Liver (tissue), 9 donors: Measurements from ENCODE around the gene NFYC. TPM values are rescaled to one million over a fixed set of nuclear protein-coding genes. Genes with fewer than 3 reads are reported as not detected.

Experiments used
- DNase-seq: peaks from one replicate; pipeline ENCODE4 v3.0.0-alpha.2; 2017; ENCODE audit warnings: low spot score
- H3K27ac ChIP-seq, 2 donors: one replicate each; pipeline ENCODE4 v1.7.0; 2013; ENCODE audit warnings: inconsistent platforms in 2 of 2, low read length in 2 of 2, control low read depth in 1 of 2, low read depth in 1 of 2, mild to moderate bottlenecking in 1 of 2
- H3K27me3 ChIP-seq, 4 donors: one replicate each; pipeline versions ENCODE4 v1.6.1 to v1.7.0; 2013; ENCODE audit warnings: low read length in 3 of 4, inconsistent platforms in 1 of 4, mild to moderate bottlenecking in 1 of 4, moderate library complexity in 1 of 4; ENCODE audit not compliant: control insufficient read depth in 4 of 4, insufficient read depth in 4 of 4
- H3K36me3 ChIP-seq, 4 donors: one replicate each; pipeline versions ENCODE4 v1.6.1 to v1.7.0; 2013; ENCODE audit warnings: low read length in 3 of 4, mild to moderate bottlenecking in 3 of 4, low read depth in 1 of 4, moderate library complexity in 1 of 4; ENCODE audit not compliant: control insufficient read depth in 4 of 4, insufficient read depth in 3 of 4
- H3K4me1 ChIP-seq, 4 donors: one replicate each; pipeline versions ENCODE4 v1.6.1 to v1.7.0; 2013; ENCODE audit warnings: low read length in 3 of 4, mild to moderate bottlenecking in 3 of 4, moderate library complexity in 1 of 4; ENCODE audit not compliant: control insufficient read depth in 4 of 4, insufficient read depth in 4 of 4
- H3K4me3 ChIP-seq, 3 donors: one replicate each; pipeline versions ENCODE4 v1.6.1 to v1.7.0; 2013; ENCODE audit warnings: low read length in 3 of 3, control low read depth in 1 of 3, low read depth in 1 of 3, mild to moderate bottlenecking in 1 of 3
- H3K9ac ChIP-seq, 2 donors: one replicate each; pipeline ENCODE4 v1.7.0; 2013; ENCODE audit warnings: low read length in 2 of 2, mild to moderate bottlenecking in 2 of 2, moderate library complexity in 2 of 2, control low read depth in 1 of 2, low read depth in 1 of 2
- H3K9me3 ChIP-seq, 4 donors: one replicate each; pipeline versions ENCODE4 v1.6.1 to v1.7.0; 2013; ENCODE audit warnings: low read length in 3 of 4; ENCODE audit not compliant: control insufficient read depth in 4 of 4
- EGR1 ChIP-seq, 2 donors: IDR thresholded peaks; 2 replicates each; pipeline ENCODE4 v1.6.1; 2016 to 2018; ENCODE audit warnings: antibody characterized with exemption in 2 of 2, low read depth in 2 of 2
- GABPA ChIP-seq, 2 donors: IDR thresholded peaks in 1 of 2; conservative IDR thresholded peaks in 1 of 2; 2 replicates each; pipeline ENCODE4 v1.6.1; 2016; ENCODE audit warnings: antibody characterized with exemption in 2 of 2, mild to moderate bottlenecking in 1 of 2, moderate library complexity in 1 of 2
- HNF4A ChIP-seq, 2 donors: conservative IDR thresholded peaks; 2 replicates each; pipeline ENCODE4 v1.6.1; 2016; ENCODE audit warnings: antibody characterized with exemption in 2 of 2, mild to moderate bottlenecking in 2 of 2
- JUND ChIP-seq, 2 donors: IDR thresholded peaks; 2 replicates each; pipeline ENCODE4 v1.6.1; 2016; ENCODE audit warnings: antibody characterized with exemption in 2 of 2
- NR2F2 ChIP-seq: IDR thresholded peaks from 2 replicates; pipeline ENCODE4 v1.6.1; 2016; ENCODE audit warnings: antibody characterized with exemption
- RAD21 ChIP-seq, 2 donors: IDR thresholded peaks; 2 replicates each; pipeline ENCODE4 v1.6.1; 2016; ENCODE audit warnings: antibody characterized with exemption in 2 of 2, mild to moderate bottlenecking in 2 of 2
- RXRA ChIP-seq, 2 donors: IDR thresholded peaks; 2 replicates each; pipeline ENCODE4 v1.6.1; 2017 to 2018; ENCODE audit warnings: antibody characterized with exemption in 2 of 2, mild to moderate bottlenecking in 1 of 2
- SP1 ChIP-seq: IDR thresholded peaks from 2 replicates; pipeline ENCODE4 v1.6.1; 2018; ENCODE audit warnings: antibody characterized with exemption, mild to moderate bottlenecking
- TAF1 ChIP-seq: conservative IDR thresholded peaks from 2 replicates; pipeline ENCODE4 v1.6.1; 2016; ENCODE audit warnings: antibody characterized with exemption, mild to moderate bottlenecking
- YY1 ChIP-seq: IDR thresholded peaks from 2 replicates; pipeline ENCODE4 v1.6.1; 2016; ENCODE audit warnings: antibody characterized with exemption, mild to moderate bottlenecking
- WGBS: extraction: QIAGEN DNeasy Blood & Tissue Kit; methylation state at CpG from one replicate; pipeline ENCODE4 v1.1.7; 2013; 5-methylcytosine and 5-hydroxymethylcytosine counted together
- polyA plus RNA-seq, 2 donors: library from polyadenylated mRNA; stranded (reverse) in 1 of 2; unstranded in 1 of 2; fragments of 200-250 nt in 1 of 2; fragments of >200 nt in 1 of 2; fragmentation: Nextera tagmentation in 1 of 2; extraction: Ambion mirVana in 1 of 2; gene quantifications; one replicate each; pipeline versions ENCODE4 v1.2.1 to v1.2.3, GENCODE V29; 2013 to 2015
- total RNA-seq, 2 donors: library from RNA; depleted of rRNA; stranded (reverse); fragments of >200 nt; gene quantifications; one replicate each; pipeline ENCODE4 v1.2.3, GENCODE V29; 2014
- TF ChIP-seq, protein P1 (sequence below): IDR thresholded peaks from 2 replicates; pipeline ENCODE4 v1.6.1; 2016; ENCODE audit warnings: antibody characterized with exemption, mild to moderate bottlenecking
- TF ChIP-seq, protein P2 (sequence below): IDR thresholded peaks from 2 replicates; pipeline ENCODE4 v1.6.1; 2016; ENCODE audit warnings: antibody characterized with exemption
- TF ChIP-seq, protein P3 (sequence below): fragments of 150-350 bp; IDR thresholded peaks from 2 replicates; pipeline ENCODE4 v1.5.1; 2017; ENCODE audit warnings: improper control_type of control experiment, low read depth, low read length; ENCODE audit not compliant: missing input control
- TF ChIP-seq, protein P4 (sequence below): IDR thresholded peaks from 2 replicates; pipeline ENCODE4 v1.6.1; 2016; ENCODE audit warnings: antibody characterized with exemption
- donor health status: healthy.
- donor health status: healthy.
- donor health status: healthy.
- donor health status: healthy.
- donor health status: healthy.

NFYC gene
- total and polyA plus RNA-seq, 4 donors, result 18.3 to 28.1 (median 26.8) TPM

DNA sequence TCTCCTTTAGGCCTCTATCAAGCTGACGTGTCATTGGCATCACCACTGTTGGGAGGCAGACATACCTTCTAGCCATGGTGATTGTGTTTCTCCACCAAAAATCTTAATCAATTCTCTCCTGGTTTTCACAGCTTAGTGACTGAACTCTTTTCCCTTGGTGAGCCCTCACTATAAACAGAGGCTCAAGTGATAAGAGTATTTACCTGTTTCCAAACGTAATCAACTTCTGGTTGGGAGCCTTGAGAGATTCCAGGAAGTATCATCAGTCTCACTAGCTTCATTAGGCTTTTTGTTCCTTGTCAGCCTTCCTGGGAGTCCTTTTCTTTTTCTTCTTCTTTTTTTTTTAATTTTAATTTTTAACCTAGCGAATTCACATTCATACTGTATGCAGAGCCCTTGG, 58.3 kb downstream of the NFYC start:
- Histone ChIP-seq H3K4me1 (peaks cover 1 to 51% (median 33%) of the 10 kb centered on the region in 4 donors), H3K4me3 (no peak overlapping the region), H3K36me3 (peaks cover 3 to 38% (median 20%) of the 10 kb centered on the region in 4 donors), H3K27ac (peak overlapping the region; percentile 38 to 64), H3K9ac (no peak overlapping the region), H3K27me3 (no peaks in the 10 kb centered on the region), H3K9me3 (no peaks in the 10 kb centered on the region)
- TF ChIP-seq, protein P1, sequence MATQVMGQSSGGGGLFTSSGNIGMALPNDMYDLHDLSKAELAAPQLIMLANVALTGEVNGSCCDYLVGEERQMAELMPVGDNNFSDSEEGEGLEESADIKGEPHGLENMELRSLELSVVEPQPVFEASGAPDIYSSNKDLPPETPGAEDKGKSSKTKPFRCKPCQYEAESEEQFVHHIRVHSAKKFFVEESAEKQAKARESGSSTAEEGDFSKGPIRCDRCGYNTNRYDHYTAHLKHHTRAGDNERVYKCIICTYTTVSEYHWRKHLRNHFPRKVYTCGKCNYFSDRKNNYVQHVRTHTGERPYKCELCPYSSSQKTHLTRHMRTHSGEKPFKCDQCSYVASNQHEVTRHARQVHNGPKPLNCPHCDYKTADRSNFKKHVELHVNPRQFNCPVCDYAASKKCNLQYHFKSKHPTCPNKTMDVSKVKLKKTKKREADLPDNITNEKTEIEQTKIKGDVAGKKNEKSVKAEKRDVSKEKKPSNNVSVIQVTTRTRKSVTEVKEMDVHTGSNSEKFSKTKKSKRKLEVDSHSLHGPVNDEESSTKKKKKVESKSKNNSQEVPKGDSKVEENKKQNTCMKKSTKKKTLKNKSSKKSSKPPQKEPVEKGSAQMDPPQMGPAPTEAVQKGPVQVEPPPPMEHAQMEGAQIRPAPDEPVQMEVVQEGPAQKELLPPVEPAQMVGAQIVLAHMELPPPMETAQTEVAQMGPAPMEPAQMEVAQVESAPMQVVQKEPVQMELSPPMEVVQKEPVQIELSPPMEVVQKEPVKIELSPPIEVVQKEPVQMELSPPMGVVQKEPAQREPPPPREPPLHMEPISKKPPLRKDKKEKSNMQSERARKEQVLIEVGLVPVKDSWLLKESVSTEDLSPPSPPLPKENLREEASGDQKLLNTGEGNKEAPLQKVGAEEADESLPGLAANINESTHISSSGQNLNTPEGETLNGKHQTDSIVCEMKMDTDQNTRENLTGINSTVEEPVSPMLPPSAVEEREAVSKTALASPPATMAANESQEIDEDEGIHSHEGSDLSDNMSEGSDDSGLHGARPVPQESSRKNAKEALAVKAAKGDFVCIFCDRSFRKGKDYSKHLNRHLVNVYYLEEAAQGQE, result no peak
- TF ChIP-seq EGR1 (IDR thresholded peaks at IDR 0.05; ENCODE audit: low read depth in 2 of 2), result peak in 1 of 2 donors; percentile 6
- DNase-seq, result no peak
- 57% methylated on average over 3 of the region's 3 CpGs for WGBS

DNA sequence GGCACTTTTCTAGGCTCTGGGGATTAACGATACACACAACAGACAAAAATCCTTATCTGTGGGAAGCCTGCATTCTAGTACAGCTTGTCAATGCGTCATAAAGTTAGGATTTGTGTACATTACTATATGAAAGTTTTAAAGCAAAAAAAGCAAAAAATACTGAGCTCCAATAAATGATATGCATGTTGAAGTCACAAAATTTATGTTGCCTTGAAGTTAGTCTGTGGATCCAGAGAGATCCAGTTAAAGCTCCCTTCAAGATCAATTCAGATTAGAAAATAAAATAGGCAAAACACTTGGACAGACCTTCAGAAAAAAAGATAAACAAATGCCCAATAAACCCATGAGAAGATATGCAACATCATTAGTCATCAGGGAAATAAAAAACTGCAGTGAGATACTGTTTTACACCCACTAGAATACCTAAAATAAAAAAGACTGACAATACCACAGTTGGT, 59.0 kb downstream of the NFYC start:
- H3K9me3 ChIP-seq, result no peaks in the 10 kb centered on the region
- DNase-seq, result no peak
- H3K27me3 ChIP-seq, result no peaks in the 10 kb centered on the region
- TF ChIP-seq YY1, result no peak
- no peak for TF ChIP-seq HNF4A (conservative IDR thresholded peaks at IDR 0.05)
- no peak for TF ChIP-seq SP1
- TF ChIP-seq TAF1, result no peak
- TF ChIP-seq, protein P2, sequence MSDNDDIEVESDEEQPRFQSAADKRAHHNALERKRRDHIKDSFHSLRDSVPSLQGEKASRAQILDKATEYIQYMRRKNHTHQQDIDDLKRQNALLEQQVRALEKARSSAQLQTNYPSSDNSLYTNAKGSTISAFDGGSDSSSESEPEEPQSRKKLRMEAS, result no peak
- TF ChIP-seq NR2F2, result no peak
- TF ChIP-seq, protein P3, sequence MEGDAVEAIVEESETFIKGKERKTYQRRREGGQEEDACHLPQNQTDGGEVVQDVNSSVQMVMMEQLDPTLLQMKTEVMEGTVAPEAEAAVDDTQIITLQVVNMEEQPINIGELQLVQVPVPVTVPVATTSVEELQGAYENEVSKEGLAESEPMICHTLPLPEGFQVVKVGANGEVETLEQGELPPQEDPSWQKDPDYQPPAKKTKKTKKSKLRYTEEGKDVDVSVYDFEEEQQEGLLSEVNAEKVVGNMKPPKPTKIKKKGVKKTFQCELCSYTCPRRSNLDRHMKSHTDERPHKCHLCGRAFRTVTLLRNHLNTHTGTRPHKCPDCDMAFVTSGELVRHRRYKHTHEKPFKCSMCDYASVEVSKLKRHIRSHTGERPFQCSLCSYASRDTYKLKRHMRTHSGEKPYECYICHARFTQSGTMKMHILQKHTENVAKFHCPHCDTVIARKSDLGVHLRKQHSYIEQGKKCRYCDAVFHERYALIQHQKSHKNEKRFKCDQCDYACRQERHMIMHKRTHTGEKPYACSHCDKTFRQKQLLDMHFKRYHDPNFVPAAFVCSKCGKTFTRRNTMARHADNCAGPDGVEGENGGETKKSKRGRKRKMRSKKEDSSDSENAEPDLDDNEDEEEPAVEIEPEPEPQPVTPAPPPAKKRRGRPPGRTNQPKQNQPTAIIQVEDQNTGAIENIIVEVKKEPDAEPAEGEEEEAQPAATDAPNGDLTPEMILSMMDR, result no peak
- no peak for TF ChIP-seq JUND (IDR thresholded peaks at IDR 0.05)
- TF ChIP-seq GABPA (IDR thresholded peaks at IDR 0.05 in 1 of 2, conservative IDR thresholded peaks at IDR 0.05 in 1 of 2), result no peak
- no peak for TF ChIP-seq RAD21 (IDR thresholded peaks at IDR 0.05)
- TF ChIP-seq, protein P4, sequence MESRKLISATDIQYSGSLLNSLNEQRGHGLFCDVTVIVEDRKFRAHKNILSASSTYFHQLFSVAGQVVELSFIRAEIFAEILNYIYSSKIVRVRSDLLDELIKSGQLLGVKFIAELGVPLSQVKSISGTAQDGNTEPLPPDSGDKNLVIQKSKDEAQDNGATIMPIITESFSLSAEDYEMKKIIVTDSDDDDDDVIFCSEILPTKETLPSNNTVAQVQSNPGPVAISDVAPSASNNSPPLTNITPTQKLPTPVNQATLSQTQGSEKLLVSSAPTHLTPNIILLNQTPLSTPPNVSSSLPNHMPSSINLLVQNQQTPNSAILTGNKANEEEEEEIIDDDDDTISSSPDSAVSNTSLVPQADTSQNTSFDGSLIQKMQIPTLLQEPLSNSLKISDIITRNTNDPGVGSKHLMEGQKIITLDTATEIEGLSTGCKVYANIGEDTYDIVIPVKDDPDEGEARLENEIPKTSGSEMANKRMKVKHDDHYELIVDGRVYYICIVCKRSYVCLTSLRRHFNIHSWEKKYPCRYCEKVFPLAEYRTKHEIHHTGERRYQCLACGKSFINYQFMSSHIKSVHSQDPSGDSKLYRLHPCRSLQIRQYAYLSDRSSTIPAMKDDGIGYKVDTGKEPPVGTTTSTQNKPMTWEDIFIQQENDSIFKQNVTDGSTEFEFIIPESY, result no peak
- no peak for TF ChIP-seq RXRA (IDR thresholded peaks at IDR 0.05)
- peak overlapping the region in 1 of 2 donors; percentile 16 for H3K27ac ChIP-seq
- H3K9ac ChIP-seq, result no peak overlapping the region
- 85% methylated on average over 2 of the region's 2 CpGs for WGBS
- peaks cover 2 to 51% (median 37%) of the 10 kb centered on the region in 4 donors for H3K4me1 ChIP-seq
- peaks cover 3 to 42% (median 20%) of the 10 kb centered on the region in 4 donors for H3K36me3 ChIP-seq
- no peak overlapping the region for H3K4me3 ChIP-seq
